Smooth muscle cell (in vitro differentiated cells): ENCODE results near the gene CFAP97. TPM values are rescaled to one million over a fixed set of nuclear protein-coding genes. Genes with fewer than 3 reads are reported as not detected.

Experiments
- DNase-seq: peaks from one replicate; lab custom pipeline; 2025; ENCODE audit not compliant: unreplicated experiment; lab: John Stamatoyannopoulos, UW
- H2AFZ ChIP-seq: fragments of 200-600 bp; sonication (generic); 2 replicates; pipeline ENCODE4 v1.6.0; 2016; ENCODE audit warnings: antibody characterized with exemption, low read depth, mild to moderate bottlenecking
- H3F3A ChIP-seq: fragments of 200-600 bp; sonication (generic); 2 replicates; pipeline ENCODE4 v1.6.0; 2017; ENCODE audit warnings: antibody characterized with exemption, low read depth
- H3K27ac ChIP-seq: fragments of 200-600 bp; sonication (generic); 2 replicates; pipeline ENCODE4 v1.5.1; 2016; ENCODE audit warnings: low read depth, mild to moderate bottlenecking
- H3K27me3 ChIP-seq: fragments of 200-600 bp; sonication (generic); 2 replicates; pipeline ENCODE4 v1.6.1; 2016; ENCODE audit warnings: low read depth, mild to moderate bottlenecking
- H3K36me3 ChIP-seq: fragments of 200-600 bp; sonication (generic); 2 replicates; pipeline ENCODE4 v1.5.1; 2016; ENCODE audit warnings: low read depth
- H3K4me1 ChIP-seq: fragments of 200-600 bp; sonication (generic); 2 replicates; pipeline ENCODE4 v1.5.1; 2016; ENCODE audit warnings: low read depth
- H3K4me2 ChIP-seq: fragments of 200-600 bp; sonication (generic); 2 replicates; pipeline ENCODE4 v1.6.0; 2016; ENCODE audit warnings: mild to moderate bottlenecking
- H3K4me3 ChIP-seq: fragments of 200-600 bp; sonication (generic); 2 replicates; pipeline ENCODE4 v1.5.1; 2016; ENCODE audit warnings: mild to moderate bottlenecking
- H3K79me2 ChIP-seq: fragments of 200-600 bp; sonication (generic); 2 replicates; pipeline ENCODE4 v1.6.0; 2016; ENCODE audit warnings: low read depth, mild to moderate bottlenecking
- H3K9ac ChIP-seq: fragments of 200-600 bp; sonication (generic); 2 replicates; pipeline ENCODE4 v1.6.0; 2016; ENCODE audit warnings: low read depth
- H3K9me3 ChIP-seq: fragments of 200-600 bp; sonication (generic); replicated peaks from 2 replicates; pipeline ENCODE4 v1.5.1; 2016; ENCODE audit warnings: low read depth
- H4K20me1 ChIP-seq: fragments of 200-600 bp; sonication (generic); 2 replicates; pipeline ENCODE4 v1.6.0; 2016; ENCODE audit warnings: low read depth
- WGBS: methylation state at CpG from one replicate; pipeline ENCODE4 v1.1.7; 2016; ENCODE audit warnings: low lambda C conversion rate; 5-methylcytosine and 5-hydroxymethylcytosine counted together
- polyA plus RNA-seq: library from polyadenylated mRNA; unstranded; fragments of >200 nt; fragmentation: Nextera tagmentation; extraction: Ambion mirVana; gene quantifications from 2 replicates; pipeline ENCODE4 v1.2.1, GENCODE V29; 2016
- total RNA-seq: library from RNA; depleted of rRNA; stranded (reverse); fragments of >200 nt; gene quantifications from 2 replicates; pipeline ENCODE4 v1.2.3, GENCODE V29; 2014
- TF ChIP-seq, protein P1 (sequence below): fragments of 200-600 bp; sonication (generic); IDR thresholded peaks from 2 replicates; pipeline ENCODE4 v1.5.1; 2017; ENCODE audit warnings: borderline replicate concordance, mild to moderate bottlenecking, antibody characterized with exemption; ENCODE audit not compliant: insufficient read depth, poor library complexity, severe bottlenecking

Gene CFAP97
- total and polyA plus RNA-seq, 2 experiments from 2014 or later, result 11.4 to 19.0 TPM

DNA sequence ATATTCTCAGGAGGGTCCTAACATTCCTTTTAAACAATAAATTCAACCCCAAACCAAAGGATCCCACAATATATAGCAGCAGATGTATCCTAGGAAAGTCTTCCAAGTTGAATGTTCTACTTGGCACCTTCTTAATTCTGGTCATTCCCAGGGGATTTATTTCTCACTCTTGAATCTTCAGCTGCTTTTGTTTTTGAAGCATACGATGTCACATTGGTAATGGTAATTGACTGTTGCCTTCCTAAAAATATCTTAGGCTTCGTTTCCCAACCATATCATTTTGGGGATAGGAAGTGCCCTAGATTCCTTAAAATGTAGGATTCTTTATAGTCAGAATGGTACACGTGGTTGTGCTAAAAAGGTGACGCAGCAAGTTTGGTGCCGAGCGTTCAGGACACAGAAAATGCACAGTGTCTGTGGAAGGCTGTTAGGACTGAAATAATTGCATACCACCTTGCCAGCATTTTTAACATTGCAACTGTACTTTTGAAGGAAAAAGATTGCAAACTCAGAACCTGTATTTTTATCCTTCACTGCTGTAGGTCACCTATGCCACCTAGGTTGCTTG is 13.7 kb upstream of the CFAP97 start:
- WGBS, result 83% methylated on average over 6 of the region's 6 CpGs
- no peak for DNase-seq
- no peak overlapping the region for H3K27ac ChIP-seq
- peaks cover 43% of the 10 kb centered on the region for H3K79me2 ChIP-seq
- no peaks in the 10 kb centered on the region for H3K36me3 ChIP-seq
- no peak overlapping the region for H3K4me2 ChIP-seq
- no peaks in the 10 kb centered on the region for H3F3A ChIP-seq
- H3K4me3 ChIP-seq, result no peak overlapping the region
- no peaks in the 10 kb centered on the region for H3K4me1 ChIP-seq
- TF ChIP-seq, protein P1, sequence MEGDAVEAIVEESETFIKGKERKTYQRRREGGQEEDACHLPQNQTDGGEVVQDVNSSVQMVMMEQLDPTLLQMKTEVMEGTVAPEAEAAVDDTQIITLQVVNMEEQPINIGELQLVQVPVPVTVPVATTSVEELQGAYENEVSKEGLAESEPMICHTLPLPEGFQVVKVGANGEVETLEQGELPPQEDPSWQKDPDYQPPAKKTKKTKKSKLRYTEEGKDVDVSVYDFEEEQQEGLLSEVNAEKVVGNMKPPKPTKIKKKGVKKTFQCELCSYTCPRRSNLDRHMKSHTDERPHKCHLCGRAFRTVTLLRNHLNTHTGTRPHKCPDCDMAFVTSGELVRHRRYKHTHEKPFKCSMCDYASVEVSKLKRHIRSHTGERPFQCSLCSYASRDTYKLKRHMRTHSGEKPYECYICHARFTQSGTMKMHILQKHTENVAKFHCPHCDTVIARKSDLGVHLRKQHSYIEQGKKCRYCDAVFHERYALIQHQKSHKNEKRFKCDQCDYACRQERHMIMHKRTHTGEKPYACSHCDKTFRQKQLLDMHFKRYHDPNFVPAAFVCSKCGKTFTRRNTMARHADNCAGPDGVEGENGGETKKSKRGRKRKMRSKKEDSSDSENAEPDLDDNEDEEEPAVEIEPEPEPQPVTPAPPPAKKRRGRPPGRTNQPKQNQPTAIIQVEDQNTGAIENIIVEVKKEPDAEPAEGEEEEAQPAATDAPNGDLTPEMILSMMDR, result no peak
- H3K27me3 ChIP-seq, result no peaks in the 10 kb centered on the region
- no peak overlapping the region for H3K9ac ChIP-seq
- H4K20me1 ChIP-seq, result peaks cover 25% of the 10 kb centered on the region
- H2AFZ ChIP-seq, result no peak overlapping the region
- H3K9me3 ChIP-seq, result no peaks in the 10 kb centered on the region

DNA sequence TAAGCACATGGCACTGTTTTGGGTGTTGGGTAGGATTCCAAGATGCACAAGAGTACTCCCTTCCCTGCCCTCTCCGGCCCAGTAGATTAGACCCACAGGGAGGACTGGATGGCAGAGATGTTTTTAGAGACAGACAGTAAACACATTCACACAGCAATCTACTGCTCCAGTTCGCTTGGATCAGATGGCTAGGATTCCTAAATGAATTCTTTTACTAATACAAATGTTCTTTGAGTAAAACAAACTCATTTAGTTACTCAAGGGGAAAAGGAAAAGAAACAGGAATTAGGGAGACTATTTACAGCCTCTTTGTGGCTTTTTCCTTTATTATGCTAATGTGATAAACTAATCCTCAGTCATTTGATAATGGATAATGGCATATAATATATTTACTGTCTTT is 11.5 kb upstream of the CFAP97 start:
- 38% methylated on average over 2 of the region's 2 CpGs for WGBS
- DNase-seq, result no peak
- Histone ChIP-seq H3K27ac (no peak overlapping the region), H3K36me3 (no peaks in the 10 kb centered on the region), H3K4me1 (peaks cover 9% of the 10 kb centered on the region), H3F3A (no peaks in the 10 kb centered on the region), H3K79me2 (peaks cover 43% of the 10 kb centered on the region), H3K4me2 (no peak overlapping the region), H3K9ac (no peak overlapping the region), H4K20me1 (peaks cover 34% of the 10 kb centered on the region), H3K4me3 (no peak overlapping the region), H3K27me3 (no peaks in the 10 kb centered on the region), H3K9me3 (no peaks in the 10 kb centered on the region), H2AFZ (no peak overlapping the region)
- TF ChIP-seq, protein P1, result no peak

DNA sequence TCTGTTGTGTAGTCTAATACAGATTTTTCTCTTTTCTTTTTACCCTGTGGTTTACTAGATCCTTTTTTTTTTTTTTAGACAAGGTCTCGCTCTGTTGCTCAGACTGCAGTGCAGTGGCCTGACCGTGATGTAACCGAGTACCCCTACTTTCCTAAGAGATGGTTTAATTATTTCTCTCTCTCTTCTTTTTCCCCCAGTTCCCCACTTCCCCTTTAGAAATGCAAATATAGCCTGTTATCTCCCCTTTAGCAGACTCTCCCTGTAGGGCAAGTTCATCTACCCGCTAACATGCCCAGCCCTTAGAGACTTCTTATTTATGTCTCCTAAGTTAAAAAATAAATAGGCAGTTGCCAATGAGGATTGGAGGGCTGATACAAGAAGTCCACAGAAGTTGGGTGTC is 10.1 kb upstream of the CFAP97 start:
- Histone ChIP-seq H3K27ac (no peak overlapping the region), H4K20me1 (peaks cover 25% of the 10 kb centered on the region), H3K9me3 (no peaks in the 10 kb centered on the region), H3K4me3 (no peak overlapping the region), H2AFZ (no peak overlapping the region), H3K27me3 (no peaks in the 10 kb centered on the region), H3K4me2 (no peak overlapping the region), H3K4me1 (peaks cover 9% of the 10 kb centered on the region), H3K36me3 (no peaks in the 10 kb centered on the region), H3F3A (no peaks in the 10 kb centered on the region), H3K9ac (no peak overlapping the region), H3K79me2 (peaks cover 39% of the 10 kb centered on the region)
- DNase-seq, result no peak
- TF ChIP-seq, protein P1, result no peak
- WGBS, result 94% methylated on average over 4 of the region's 4 CpGs

DNA sequence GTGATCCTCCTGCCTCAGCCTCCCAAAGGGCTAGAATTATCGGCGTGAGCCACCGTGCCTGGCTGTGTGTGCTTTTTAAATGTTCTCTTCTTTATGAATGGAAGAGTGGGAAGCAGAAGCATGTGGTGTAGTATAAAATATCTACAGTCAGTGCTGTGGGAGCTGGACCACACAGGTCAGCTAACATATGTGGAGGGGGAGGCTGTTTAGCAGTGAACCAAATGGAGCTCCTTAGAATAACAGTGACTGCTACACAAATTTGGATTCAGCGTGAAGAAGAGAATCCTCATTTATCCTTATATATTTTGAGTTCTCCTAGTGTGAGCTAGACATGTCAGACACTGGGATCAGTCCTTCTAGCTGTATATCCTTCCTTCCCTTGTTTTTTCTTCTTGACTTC is 8.8 kb upstream of the CFAP97 start:
- H3K27me3 ChIP-seq, result no peaks in the 10 kb centered on the region
- H3K9ac ChIP-seq, result no peak overlapping the region
- no peak overlapping the region for H2AFZ ChIP-seq
- peaks cover 9% of the 10 kb centered on the region for H3K4me1 ChIP-seq
- TF ChIP-seq, protein P1, result no peak
- peaks cover 25% of the 10 kb centered on the region for H4K20me1 ChIP-seq
- peaks cover 37% of the 10 kb centered on the region for H3K79me2 ChIP-seq
- H3K27ac ChIP-seq, result no peak overlapping the region
- DNase-seq, result no peak
- no peaks in the 10 kb centered on the region for H3K36me3 ChIP-seq
- no peaks in the 10 kb centered on the region for H3F3A ChIP-seq
- no peaks in the 10 kb centered on the region for H3K9me3 ChIP-seq
- no peak overlapping the region for H3K4me3 ChIP-seq
- no peak overlapping the region for H3K4me2 ChIP-seq
- 97% methylated on average over 4 of the region's 4 CpGs for WGBS
